HG03460 (cell line): Measurements from ENCODE around the gene NAIF1.
"Not testable (repeated sequence)": the region's sequence is repeated elsewhere in the genome, so short reads cannot be mapped to it uniquely, and the experiment has no call there.

Source experiments
- ATAC-seq: cut with Tn5 transposase; IDR thresholded peaks from one replicate; pipeline ENCODE4 v1.9.1; 2021; ENCODE audit not compliant: unreplicated experiment

NAIF1 gene

DNA sequence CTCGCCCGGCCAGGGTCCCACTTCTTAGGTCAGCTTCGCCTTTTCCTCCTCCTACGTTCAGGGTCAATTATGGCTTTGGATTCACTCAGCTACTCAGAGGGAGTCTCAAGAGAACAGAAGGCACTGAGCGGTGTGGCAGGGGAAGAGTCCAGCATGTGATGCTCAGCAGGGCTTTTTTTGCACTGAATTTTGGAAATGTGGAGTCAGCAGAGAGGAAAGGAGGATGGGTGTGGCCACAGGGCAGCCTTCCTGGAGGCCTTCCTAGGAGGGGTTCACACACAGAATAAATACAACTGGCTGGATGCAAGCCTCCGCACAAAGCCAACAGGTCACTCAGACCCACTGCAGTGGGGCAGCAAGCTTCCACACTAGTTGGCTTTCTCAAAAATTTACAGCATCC is 4.8 kb downstream of the NAIF1 start:
- ATAC-seq, result no peak

DNA sequence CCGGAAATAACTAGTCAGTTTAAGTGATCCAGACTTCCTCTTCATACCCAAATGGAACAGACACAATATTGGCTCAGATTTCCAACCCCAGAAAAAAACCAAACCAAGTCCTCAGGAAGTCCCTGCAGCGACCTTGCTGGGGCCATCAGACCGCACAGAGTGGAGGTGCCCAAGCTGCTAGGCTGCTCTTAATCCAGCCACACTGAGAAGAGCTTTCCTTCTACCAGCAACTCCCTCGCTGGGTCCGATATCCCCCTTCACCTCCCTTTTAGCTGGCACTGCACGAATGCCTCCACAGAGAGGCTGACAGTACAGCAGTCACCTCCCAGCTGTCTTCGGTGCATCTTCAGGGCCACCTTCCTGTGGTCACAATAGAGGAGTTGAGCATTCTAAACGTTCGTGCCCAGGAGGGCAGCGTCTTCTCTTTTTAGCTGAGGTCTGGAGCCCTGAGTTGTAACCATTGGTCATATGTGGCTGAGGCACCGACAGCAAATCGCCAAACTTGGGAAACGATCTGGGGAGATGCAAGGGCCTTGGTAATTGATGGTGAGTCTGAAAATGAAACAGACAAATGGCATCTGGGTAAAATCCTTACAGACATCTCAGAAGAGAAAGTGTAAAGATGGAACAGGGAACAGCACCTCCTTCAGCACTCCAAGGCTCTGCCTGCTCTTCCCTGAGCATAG is 5.7 kb downstream of the NAIF1 start:
- no peak for ATAC-seq

GRCh38 chr9:128059365-128059983 is 7.6 kb downstream of the NAIF1 start:
- ATAC-seq, result no peak

GRCh38 chr9:128057724-128058409 is 9.3 kb downstream of the NAIF1 start:
- ATAC-seq, result no peak

- ATAC-seq, result no peak
Measured at GRCh38 chr9:128056887-128057723, 10.0 kb downstream of the NAIF1 start.

- ATAC-seq, result no peak
Measured at GRCh38 chr9:128056086-128056485, 11.0 kb downstream of the NAIF1 start.

- ATAC-seq, result no peak
Measured at GRCh38 chr9:128055344-128056040, 11.6 kb downstream of the NAIF1 start.

- ATAC-seq, result no peak
Measured at GRCh38 chr9:128054087-128054486, 13.0 kb downstream of the NAIF1 start.

DNA sequence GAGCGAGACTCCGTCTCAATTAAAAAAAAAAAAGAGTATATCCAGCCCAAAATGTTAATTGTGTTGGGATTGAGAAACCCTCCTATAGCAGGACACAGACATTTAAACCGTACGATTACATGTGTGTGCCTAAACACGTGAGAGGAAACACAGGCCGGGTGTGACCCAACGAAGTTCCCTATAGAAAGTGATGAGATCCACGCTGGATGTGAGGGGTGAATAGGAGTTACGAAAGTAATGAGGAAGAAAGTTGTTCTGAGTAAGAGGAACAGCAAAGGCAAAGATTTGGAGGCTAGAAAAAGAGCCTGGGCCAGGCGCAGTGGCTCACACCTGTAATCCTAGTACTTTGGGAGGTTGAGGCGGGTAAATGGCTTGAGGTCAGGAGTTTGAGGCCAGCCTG is 13.6 kb downstream of the NAIF1 start:
- ATAC-seq, result no peak

DNA sequence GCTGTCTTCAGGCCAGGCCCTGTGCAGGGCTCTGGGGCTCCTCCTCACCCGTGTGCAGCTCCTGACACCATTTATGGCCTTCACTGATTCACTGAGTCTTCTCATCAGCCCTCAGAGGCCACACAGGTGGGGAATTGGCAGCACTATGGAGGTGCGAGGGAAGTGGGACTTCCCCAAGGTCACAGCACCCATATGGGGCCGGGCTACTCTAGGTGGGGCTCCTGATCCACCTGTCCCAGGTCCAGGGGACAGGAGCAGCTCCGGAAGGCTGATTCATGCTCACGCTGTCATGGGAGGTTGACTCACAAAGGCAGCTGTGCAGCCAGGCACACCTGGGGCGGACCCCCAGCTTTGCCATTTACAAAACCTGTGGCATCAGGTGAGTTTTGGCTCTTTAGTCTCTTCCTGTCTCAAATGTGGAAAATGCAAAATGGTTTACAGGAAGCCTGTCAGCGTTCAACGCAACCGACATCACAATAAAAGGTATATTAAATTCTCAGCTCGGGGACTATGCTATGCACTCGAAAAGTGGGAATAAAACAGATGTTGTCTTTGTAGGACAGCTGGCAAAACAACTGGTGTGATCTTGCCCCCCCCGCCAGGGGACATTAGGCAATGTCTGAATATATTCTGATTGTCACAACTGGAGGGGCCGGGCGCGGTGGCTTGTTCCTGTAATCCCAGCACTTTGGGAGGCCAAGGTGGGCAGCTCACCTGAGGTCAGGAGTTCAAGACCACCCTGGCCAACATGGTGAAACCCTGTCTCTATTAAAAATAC is 15.0 kb downstream of the NAIF1 start:
- ATAC-seq, result no peak

GRCh38 chr9:128049843-128050242 is 17.3 kb downstream of the NAIF1 start:
- no peak for ATAC-seq

DNA sequence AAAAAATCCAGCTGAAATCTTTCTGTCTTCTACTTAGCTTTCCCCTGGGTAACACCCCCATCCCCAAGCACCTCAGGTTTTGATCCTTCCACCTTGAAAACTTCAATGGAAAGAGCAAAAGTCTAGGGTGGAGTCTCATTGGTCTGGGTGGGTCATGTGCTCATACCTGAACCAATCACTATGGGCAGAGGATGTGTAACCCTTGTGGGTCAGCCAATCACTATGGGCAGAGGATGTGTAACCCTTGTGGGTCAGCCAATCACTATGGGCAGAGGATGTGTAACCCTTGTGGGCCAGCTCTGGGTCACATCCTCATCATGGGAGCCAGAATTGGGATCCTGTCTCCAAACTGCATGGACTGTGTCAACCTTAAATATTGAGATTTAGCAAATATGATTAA is 18.5 kb downstream of the NAIF1 start:
- ATAC-seq, result no peak

DNA sequence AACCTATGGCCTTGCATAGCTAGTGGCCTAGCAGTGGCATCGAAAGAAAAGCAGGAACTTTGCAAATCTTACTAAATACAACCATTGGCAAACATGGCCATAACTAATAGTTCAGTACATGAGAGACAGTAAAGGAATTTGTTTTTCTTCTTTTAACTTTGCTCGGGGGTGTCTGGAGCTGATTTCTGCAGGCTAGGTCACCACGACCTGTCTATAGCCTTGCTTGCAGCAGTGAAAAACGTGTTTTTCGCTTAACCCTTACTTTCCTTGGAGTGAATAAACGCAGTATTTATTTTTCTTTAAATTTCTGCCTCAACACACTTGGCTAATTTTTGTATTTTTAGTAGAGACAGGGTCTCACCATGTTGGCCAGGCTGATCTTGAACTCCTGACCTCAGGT is 19.9 kb downstream of the NAIF1 start:
- ATAC-seq, result no peak

- no peak for ATAC-seq
Measured at GRCh38 chr9:128045831-128046230, 21.3 kb downstream of the NAIF1 start.

- not testable (repeated sequence) for ATAC-seq
Measured at GRCh38 chr9:128045409-128045808, 21.7 kb downstream of the NAIF1 start.

DNA sequence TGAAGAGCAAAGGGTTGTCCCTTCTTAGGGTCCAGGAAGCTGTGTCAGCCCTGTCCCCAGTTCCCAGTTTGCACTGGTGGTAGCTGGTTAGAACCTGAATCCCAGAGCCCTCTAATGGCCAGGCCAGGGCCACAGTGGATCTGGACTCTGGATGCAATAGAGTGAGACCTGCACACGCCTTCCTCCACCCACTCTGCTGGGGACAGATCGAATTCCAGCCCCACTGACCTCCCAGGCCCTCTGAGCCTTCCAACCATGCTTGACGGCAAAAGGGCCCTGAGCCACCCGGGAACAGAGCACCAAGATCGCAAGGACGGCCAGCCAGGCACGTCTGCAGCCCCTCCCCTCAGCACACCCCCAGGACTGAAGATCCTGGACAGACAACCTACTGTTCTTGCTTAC is 23.7 kb downstream of the NAIF1 start:
- no peak for ATAC-seq

DNA sequence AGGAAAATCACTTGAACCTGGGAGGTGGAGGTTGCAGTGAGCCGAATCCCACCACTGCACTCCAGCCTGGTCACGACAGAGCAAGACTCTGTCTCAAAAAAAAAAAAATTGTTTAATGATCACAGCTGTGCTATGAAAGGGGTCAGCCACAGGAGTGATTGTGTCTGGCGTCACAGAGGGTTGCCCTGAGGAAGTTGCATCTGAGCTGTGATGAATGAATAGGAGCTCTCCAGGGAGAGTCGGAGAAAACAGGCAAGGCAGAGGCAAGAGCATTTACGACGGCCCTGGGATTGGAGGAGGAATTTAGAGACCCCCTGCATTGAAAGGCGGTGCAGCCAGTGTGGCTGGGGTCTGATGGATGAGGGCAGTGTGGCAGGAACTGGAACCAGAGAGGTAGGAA is 25.1 kb downstream of the NAIF1 start:
- ATAC-seq, result no peak

DNA sequence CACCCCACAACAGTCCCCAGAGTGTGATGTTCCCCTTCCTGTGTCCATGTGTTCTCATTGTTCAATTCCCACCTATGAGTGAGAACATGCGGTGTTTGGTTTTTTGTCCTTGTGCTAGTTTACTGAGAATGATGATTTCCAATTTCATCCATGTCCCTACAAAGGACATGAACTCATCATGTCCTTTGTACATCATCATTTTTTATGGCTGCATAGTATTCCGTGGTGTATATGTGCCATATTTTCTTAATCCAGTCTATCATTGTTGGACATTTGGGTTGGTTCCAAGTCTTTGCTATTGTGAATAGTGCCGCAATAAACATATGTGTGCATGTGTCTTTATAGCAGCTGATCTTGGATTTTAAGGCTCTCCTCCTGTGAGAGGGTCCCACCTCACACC is 26.3 kb downstream of the NAIF1 start:
- ATAC-seq, result not testable (repeated sequence)

DNA sequence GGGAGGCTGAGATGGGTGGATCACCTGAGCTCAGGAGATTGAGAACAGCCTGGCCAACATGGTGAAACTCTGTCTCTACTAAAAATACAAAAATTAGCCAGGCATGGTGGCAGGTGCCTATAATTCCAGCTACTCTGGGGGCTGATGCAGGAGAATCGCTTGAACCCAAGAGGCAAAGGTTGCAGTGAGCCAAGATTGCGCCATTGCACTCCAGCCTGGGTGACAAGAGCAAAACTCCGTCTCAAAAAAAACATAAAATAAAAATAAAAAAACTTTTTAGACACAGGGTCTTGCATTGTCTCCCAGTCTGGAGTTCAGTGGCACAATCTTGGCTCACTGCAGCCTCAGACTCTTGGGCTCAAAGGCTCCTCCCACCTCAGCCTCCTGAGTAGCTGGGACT is 30.6 kb downstream of the NAIF1 start:
- not testable (repeated sequence) for ATAC-seq
